ENCODE results near the gene ABTB2. TPM values are rescaled to one million over a fixed set of nuclear protein-coding genes. Genes with fewer than 3 reads are reported as not detected.

ABTB2 gene
- total RNA-seq, 1 experiment from 2014 or later, result 3.1 TPM

GRCh38 chr11:34169686-34170085, 188.1 kb downstream of the ABTB2 start:
- H3K4me3 Mint-ChIP-seq (ENCODE audit: unreplicated experiment), result no peak overlapping the region
- CTCF ChIA-PET, result interaction anchor here (0.6 to 1.0 kb wide), 6 partner anchors 19 to 361 kb away, joined by 3 to 6 read pairs (median 4); partner anchors contain the start of gene ELF5
- no peak for DNase-seq (ENCODE audit: unreplicated experiment)
- TF ChIP-seq CTCF (IDR thresholded peaks at IDR 0.05; ENCODE audit: unreplicated experiment), result no peak
- H3K36me3 Mint-ChIP-seq (ENCODE audit: insufficient read depth, unreplicated experiment), result peaks cover 7% of the 10 kb centered on the region
- peaks cover 3% of the 10 kb centered on the region for H3K4me1 Mint-ChIP-seq (ENCODE audit: insufficient read depth, unreplicated experiment)
- BruUV-seq (replicated peaks), result no TSS peak
- no peaks in the 10 kb centered on the region for H3K27me3 Mint-ChIP-seq (ENCODE audit: insufficient read depth, unreplicated experiment)
- no peak overlapping the region for H3K27ac Mint-ChIP-seq (ENCODE audit: low read depth, unreplicated experiment)
- H3K9me3 Mint-ChIP-seq (ENCODE audit: unreplicated experiment), result no peaks in the 10 kb centered on the region
- POLR2A ChIA-PET, result no interaction called here
- intact Hi-C loops (cut with micrococcal nuclease), result loop anchor here (5.0 kb wide), 1 partner anchor 323 kb away; no protein-coding TSS in a partner anchor

GRCh38 chr11:34168642-34169420, 189.0 kb downstream of the ABTB2 start:
- no peak overlapping the region for H3K27ac Mint-ChIP-seq (ENCODE audit: low read depth, unreplicated experiment)
- H3K4me1 Mint-ChIP-seq (ENCODE audit: insufficient read depth, unreplicated experiment), result peaks cover 3% of the 10 kb centered on the region
- no peak for TF ChIP-seq CTCF (IDR thresholded peaks at IDR 0.05; ENCODE audit: unreplicated experiment)
- no peak for DNase-seq (ENCODE audit: unreplicated experiment)
- no peak overlapping the region for H3K4me3 Mint-ChIP-seq (ENCODE audit: unreplicated experiment)
- intact Hi-C loops (cut with micrococcal nuclease), result no loop called here
- H3K27me3 Mint-ChIP-seq (ENCODE audit: insufficient read depth, unreplicated experiment), result no peaks in the 10 kb centered on the region
- no peaks in the 10 kb centered on the region for H3K9me3 Mint-ChIP-seq (ENCODE audit: unreplicated experiment)
- POLR2A ChIA-PET, result interaction anchor here (0.7 kb wide), 1 partner anchor 300 kb away, joined by 3 read pairs; no protein-coding TSS in a partner anchor
- peaks cover 7% of the 10 kb centered on the region for H3K36me3 Mint-ChIP-seq (ENCODE audit: insufficient read depth, unreplicated experiment)
- CTCF ChIA-PET, result interaction anchor here (0.5 to 0.8 kb wide), 5 partner anchors 39 to 360 kb away, joined by 3 to 4 read pairs (median 3); no protein-coding TSS in a partner anchor
- no TSS peak for BruUV-seq (replicated peaks)

GRCh38 chr11:34167961-34168360, 189.8 kb downstream of the ABTB2 start:
- H3K27me3 Mint-ChIP-seq (ENCODE audit: insufficient read depth, unreplicated experiment), result no peaks in the 10 kb centered on the region
- peaks cover 7% of the 10 kb centered on the region for H3K36me3 Mint-ChIP-seq (ENCODE audit: insufficient read depth, unreplicated experiment)
- H3K4me1 Mint-ChIP-seq (ENCODE audit: insufficient read depth, unreplicated experiment), result peaks cover 3% of the 10 kb centered on the region
- no peak for TF ChIP-seq CTCF (IDR thresholded peaks at IDR 0.05; ENCODE audit: unreplicated experiment)
- no TSS peak for BruUV-seq (replicated peaks)
- no peak for DNase-seq (ENCODE audit: unreplicated experiment)
- no peaks in the 10 kb centered on the region for H3K9me3 Mint-ChIP-seq (ENCODE audit: unreplicated experiment)
- ChIA-PET CTCF (interaction anchor here (0.6 to 0.8 kb wide), 5 partner anchors 13 to 198 kb away, joined by 3 to 7 read pairs (median 3); no protein-coding TSS in a partner anchor), POLR2A (interaction anchor here (0.7 kb wide), 1 partner anchor 301 kb away, joined by 3 read pairs; no protein-coding TSS in a partner anchor)
- H3K27ac Mint-ChIP-seq (ENCODE audit: low read depth, unreplicated experiment), result no peak overlapping the region
- intact Hi-C loops (cut with micrococcal nuclease), result no loop called here
- no peak overlapping the region for H3K4me3 Mint-ChIP-seq (ENCODE audit: unreplicated experiment)

All from MCF 10A (cell line).